OCI-LY7 (cell line): ENCODE data around the gene ABCC5.

Experiments used
- CTCF ChIP-seq: fragments of 200-600 bp; sonication (generic); conservative IDR thresholded peaks from 2 replicates; pipeline ENCODE4 v1.5.1; 2014; ENCODE audit warnings: mild to moderate bottlenecking, antibody characterized with exemption, low read length, moderate library complexity, mixed read lengths
- EZH2phosphoT487 ChIP-seq: fragments of 200-600 bp; sonication (generic); IDR thresholded peaks from 2 replicates; pipeline ENCODE4 v1.6.1; 2018; ENCODE audit warnings: low read depth, borderline replicate concordance, mild to moderate bottlenecking, mixed run types, antibody characterized with exemption, low read length, moderate library complexity, mixed read lengths

- TF ChIP-seq CTCF (no peak), EZH2phosphoT487 (no peak)
Measured at GRCh38 chr3:184062637-184063036, 45.0 kb upstream of the ABCC5 start.
